GM23248 (cell line): ENCODE data around the gene PID1. TPM values are rescaled to one million over a fixed set of nuclear protein-coding genes. Genes with fewer than 3 reads are reported as not detected.

Experiments
- DNase-seq: peaks from one replicate; pipeline ENCODE4 v3.0.0-alpha.2; 2015
- H2AFZ ChIP-seq: fragments of 200-600 bp; sonication (generic); 2 replicates; pipeline ENCODE4 v1.6.1; 2016; ENCODE audit warnings: antibody characterized with exemption
- H3F3A ChIP-seq: fragments of 200-600 bp; sonication (generic); 2 replicates; pipeline ENCODE4 v1.6.1; 2016; ENCODE audit warnings: mild to moderate bottlenecking, antibody characterized with exemption, mixed run types; ENCODE audit not compliant: insufficient read depth
- H3K27ac ChIP-seq: fragments of 200-600 bp; sonication (generic); 2 replicates; pipeline ENCODE4 v1.5.1; 2016; ENCODE audit warnings: mild to moderate bottlenecking
- H3K27me3 ChIP-seq: fragments of 200-600 bp; sonication (generic); replicated peaks from 2 replicates; pipeline ENCODE4 v1.6.1; 2016; ENCODE audit warnings: mild to moderate bottlenecking; ENCODE audit not compliant: insufficient read depth
- H3K36me3 ChIP-seq: fragments of 200-600 bp; sonication (generic); 2 replicates; pipeline ENCODE4 v1.6.1; 2016; ENCODE audit warnings: low read depth, mild to moderate bottlenecking
- H3K4me1 ChIP-seq: fragments of 200-600 bp; sonication (generic); 2 replicates; pipeline ENCODE4 v1.6.1; 2016; ENCODE audit warnings: mild to moderate bottlenecking; ENCODE audit not compliant: insufficient read depth
- H3K4me2 ChIP-seq: fragments of 200-600 bp; sonication (generic); one replicate; pipeline ENCODE4 v1.6.1; 2016; ENCODE audit warnings: mild to moderate bottlenecking; ENCODE audit not compliant: unreplicated experiment
- H3K4me3 ChIP-seq: fragments of 200-600 bp; sonication (generic); 2 replicates; pipeline ENCODE4 v1.5.1; 2016; ENCODE audit warnings: mild to moderate bottlenecking
- H3K79me2 ChIP-seq: fragments of 200-600 bp; sonication (generic); 2 replicates; pipeline ENCODE4 v1.6.1; 2016; ENCODE audit warnings: mild to moderate bottlenecking; ENCODE audit not compliant: insufficient read depth
- H3K9ac ChIP-seq: fragments of 200-600 bp; sonication (generic); 2 replicates; pipeline ENCODE4 v1.6.1; 2016; ENCODE audit warnings: mild to moderate bottlenecking
- H3K9me2 ChIP-seq: fragments of 200-600 bp; sonication (generic); 2 replicates; pipeline ENCODE4 v1.6.1; 2016; ENCODE audit warnings: mixed run types, mild to moderate bottlenecking, moderate library complexity; ENCODE audit not compliant: insufficient read depth
- H3K9me3 ChIP-seq: fragments of 200-600 bp; sonication (generic); one replicate; pipeline ENCODE4 v1.6.1; 2017; ENCODE audit warnings: low read depth
- H4K20me1 ChIP-seq: fragments of 200-600 bp; sonication (generic); 2 replicates; pipeline ENCODE4 v1.6.0; 2016; ENCODE audit not compliant: insufficient read depth
- EZH2 ChIP-seq: fragments of 200-600 bp; sonication (generic); IDR thresholded peaks from 2 replicates; pipeline ENCODE4 v1.6.1; 2018; ENCODE audit warnings: antibody characterized with exemption, mild to moderate bottlenecking; ENCODE audit not compliant: insufficient read depth, poor library complexity, severe bottlenecking
- EZH2phosphoT487 ChIP-seq: fragments of 200-600 bp; sonication (generic); IDR thresholded peaks from 2 replicates; pipeline ENCODE4 v1.6.1; 2018; ENCODE audit warnings: antibody characterized with exemption, moderate library complexity, mild to moderate bottlenecking, low read depth; ENCODE audit not compliant: insufficient read depth
- WGBS, 2 experiments: methylation state at CpG; one replicate each; pipeline ENCODE4 v1.1.6; 2015 to 2017; ENCODE audit warnings: low lambda C conversion rate in 2 of 2, low coverage in 1 of 2; ENCODE audit errors: missing lambda C conversion rate in 2 of 2; 5-methylcytosine and 5-hydroxymethylcytosine counted together
- in situ Hi-C: fragments of 300-500 bp; cut with MboI; formaldehyde crosslinking; loops from 2 replicates; pipeline ENCODE4 v1.15.0; 2020
- polyA plus RNA-seq: library from polyadenylated mRNA; unstranded; fragments of >200 nt; fragmentation: Nextera tagmentation; extraction: Ambion mirVana; gene quantifications from 2 replicates; pipeline ENCODE4 v1.2.1, GENCODE V29; 2016
- total RNA-seq: library from RNA; depleted of rRNA; stranded (reverse); fragments of >200 nt; shearing (Covaris generic); gene quantifications from 2 replicates; pipeline ENCODE4 v1.2.3, GENCODE V29; 2014

The PID1 gene
- total and polyA plus RNA-seq, 2 experiments from 2014 or later: 5.9 to 8.6 TPM

DNA sequence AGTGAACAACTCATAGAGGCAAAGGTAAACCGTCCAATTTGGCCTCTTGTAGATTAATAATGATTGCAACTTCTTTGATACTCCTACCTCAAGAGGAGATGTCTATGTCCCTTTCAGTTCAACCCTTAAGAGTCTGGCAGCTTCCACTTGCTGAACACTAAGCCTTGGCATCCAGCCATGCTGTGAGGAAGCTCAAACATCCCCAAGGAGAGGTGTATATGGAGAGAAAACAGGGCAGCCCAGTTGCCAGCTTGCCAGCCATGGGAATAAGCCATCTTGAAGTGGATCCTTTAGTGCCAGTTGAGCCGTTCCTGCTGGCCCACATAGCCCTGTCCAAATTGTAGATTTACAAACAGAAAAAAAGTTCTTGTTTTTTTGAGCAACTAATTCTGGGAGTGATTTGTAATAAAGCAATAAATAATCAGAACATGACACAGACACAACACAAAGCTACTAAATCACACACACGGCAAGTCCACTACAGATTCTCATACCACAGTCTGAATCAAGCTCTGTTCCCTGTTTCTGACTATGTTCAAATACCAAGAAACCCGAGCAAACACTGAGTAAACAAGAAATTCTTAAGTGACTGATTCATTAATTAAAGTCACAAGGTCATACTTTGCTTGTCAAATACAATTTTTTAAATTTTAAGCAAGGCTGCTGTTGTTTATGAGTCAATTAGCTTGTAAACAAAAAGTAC is 96.1 kb downstream of the PID1 start:
- H3K27me3 ChIP-seq: no peaks in the 10 kb centered on the region
- no peaks in the 10 kb centered on the region for H3K9me3 ChIP-seq
- 0 out of 2 replicates have a peak overlapping the region, but pooled peaks have one; percentile 12 for H3K27ac ChIP-seq
- no peak overlapping the region for H2AFZ ChIP-seq
- peak overlapping the region; percentile 23 for H3K4me2 ChIP-seq
- TF ChIP-seq EZH2 (no peak), EZH2phosphoT487 (no peak)
- no peaks in the 10 kb centered on the region for H3K9me2 ChIP-seq
- no peaks in the 10 kb centered on the region for H3K36me3 ChIP-seq
- H3K9ac ChIP-seq: no peak overlapping the region
- H3K79me2 ChIP-seq: no peaks in the 10 kb centered on the region
- H3K4me3 ChIP-seq: no peak overlapping the region
- peak; percentile 56 for DNase-seq
- H3K4me1 ChIP-seq: peaks cover 11% of the 10 kb centered on the region; the same call in 1 of the 2 replicates
- in situ Hi-C loops: no loop called here
- H3F3A ChIP-seq: peaks cover 4% of the 10 kb centered on the region; the same call in 1 of the 2 replicates
- 11 to 18% methylated on average over 4 of the region's 4 CpGs for WGBS, 2 experiments
- H4K20me1 ChIP-seq: no peaks in the 10 kb centered on the region

DNA sequence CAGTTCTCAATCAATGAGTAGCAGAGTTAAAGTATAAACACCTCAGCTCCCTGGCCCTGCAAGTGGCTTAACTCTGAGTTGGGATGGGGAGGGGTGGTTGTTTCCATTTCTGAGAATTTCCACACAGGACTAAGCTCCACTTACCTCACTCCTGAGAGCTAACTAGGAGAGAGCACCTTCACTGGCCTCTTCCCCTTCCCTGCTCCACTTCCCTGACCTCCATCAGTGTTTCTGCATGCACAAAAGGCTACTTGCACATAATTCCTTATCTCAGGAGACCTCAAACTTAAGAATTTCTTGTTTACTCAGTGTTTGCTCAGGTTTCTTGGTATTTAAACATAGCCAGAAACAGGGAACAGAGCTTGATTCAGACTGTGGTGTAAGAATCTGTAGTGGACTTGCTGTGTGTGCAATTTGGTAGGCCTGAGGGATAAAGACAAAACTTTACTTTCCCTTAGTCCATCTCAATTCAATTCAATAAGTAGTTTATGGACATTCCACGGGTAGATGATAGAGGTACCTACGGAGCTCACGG is 97.2 kb downstream of the PID1 start:
- peaks cover 4% of the 10 kb centered on the region; the same call in 1 of the 2 replicates for H3F3A ChIP-seq
- no peaks in the 10 kb centered on the region for H4K20me1 ChIP-seq
- no peak overlapping the region for H2AFZ ChIP-seq
- no peak for DNase-seq
- H3K9me3 ChIP-seq: no peaks in the 10 kb centered on the region
- H3K9ac ChIP-seq: no peak overlapping the region
- no peak overlapping the region for H3K4me2 ChIP-seq
- no peak for TF ChIP-seq EZH2phosphoT487
- TF ChIP-seq EZH2: no peak
- peaks cover 11% of the 10 kb centered on the region; the same call in 1 of the 2 replicates for H3K4me1 ChIP-seq
- no peaks in the 10 kb centered on the region for H3K9me2 ChIP-seq
- WGBS, 2 experiments: 74 to 77% methylated on average over 3 of the region's 3 CpGs
- H3K27me3 ChIP-seq: no peaks in the 10 kb centered on the region
- no peaks in the 10 kb centered on the region for H3K79me2 ChIP-seq
- no peaks in the 10 kb centered on the region for H3K36me3 ChIP-seq
- in situ Hi-C loops: no loop called here
- no peak overlapping the region for H3K27ac ChIP-seq
- no peak overlapping the region for H3K4me3 ChIP-seq

DNA sequence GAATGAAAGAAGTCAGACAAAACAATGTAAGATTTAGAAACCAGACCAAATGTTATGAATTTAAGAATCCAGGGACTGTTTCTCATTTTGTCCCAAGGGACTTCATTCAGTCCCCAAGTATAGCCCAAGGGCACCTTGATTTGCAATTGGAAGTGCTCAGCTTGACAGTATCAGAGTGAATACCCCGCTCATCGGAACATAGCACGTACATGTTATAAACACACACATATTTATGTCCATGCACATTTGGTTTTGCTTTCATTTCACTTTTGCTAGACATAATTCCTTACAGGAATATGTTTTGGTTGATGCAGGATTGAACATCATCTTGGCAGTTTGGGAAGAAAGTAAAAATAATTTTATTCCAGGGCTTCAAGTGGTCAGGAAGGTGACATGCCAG is 100.2 kb downstream of the PID1 start:
- no peaks in the 10 kb centered on the region for H3K79me2 ChIP-seq
- H3K4me2 ChIP-seq: peak overlapping the region; percentile 13
- H3K27me3 ChIP-seq: no peaks in the 10 kb centered on the region
- H3K9ac ChIP-seq: no peak overlapping the region
- WGBS, 2 experiments: 42 to 51% methylated on average over 3 of the region's 3 CpGs
- H2AFZ ChIP-seq: peak overlapping the region; percentile 34; the same call in 1 of the 2 replicates
- peaks cover 11% of the 10 kb centered on the region; the same call in 1 of the 2 replicates for H3K4me1 ChIP-seq
- H3K27ac ChIP-seq: no peak overlapping the region
- H3F3A ChIP-seq: peaks cover 4% of the 10 kb centered on the region; the same call in 1 of the 2 replicates
- no peaks in the 10 kb centered on the region for H3K36me3 ChIP-seq
- in situ Hi-C loops: no loop called here
- DNase-seq: peak; percentile 13
- TF ChIP-seq EZH2phosphoT487 (no peak), EZH2 (no peak)
- H3K9me2 ChIP-seq: no peaks in the 10 kb centered on the region
- H3K4me3 ChIP-seq: no peak overlapping the region
- H4K20me1 ChIP-seq: no peaks in the 10 kb centered on the region
- no peaks in the 10 kb centered on the region for H3K9me3 ChIP-seq

DNA sequence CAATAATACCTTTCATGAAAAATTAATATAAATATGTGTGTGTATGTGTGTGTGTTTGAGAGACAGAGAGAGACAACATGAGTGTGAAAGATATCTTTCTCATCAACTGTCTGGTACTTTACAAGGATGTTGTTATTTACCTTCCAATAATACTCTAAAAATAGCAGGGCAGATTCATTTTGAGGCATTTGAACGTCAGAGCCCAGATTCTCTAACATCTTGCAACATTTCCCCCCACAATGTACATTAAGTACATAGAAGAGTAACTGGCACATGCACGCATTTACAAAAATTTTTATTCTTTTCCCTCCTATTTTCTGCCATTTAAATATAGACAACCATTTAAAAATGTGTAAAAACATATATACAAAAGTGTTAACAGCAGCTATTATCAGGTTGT is 100.9 kb downstream of the PID1 start:
- in situ Hi-C loops: no loop called here
- H3K4me2 ChIP-seq: no peak overlapping the region
- no peaks in the 10 kb centered on the region for H3K9me2 ChIP-seq
- H4K20me1 ChIP-seq: no peaks in the 10 kb centered on the region
- H3K79me2 ChIP-seq: no peaks in the 10 kb centered on the region
- no peaks in the 10 kb centered on the region for H3F3A ChIP-seq
- H3K9ac ChIP-seq: no peak overlapping the region
- TF ChIP-seq EZH2phosphoT487 (no peak), EZH2 (no peak)
- no peaks in the 10 kb centered on the region for H3K27me3 ChIP-seq
- no peak overlapping the region for H2AFZ ChIP-seq
- no peaks in the 10 kb centered on the region for H3K36me3 ChIP-seq
- 41 to 53% methylated on average over 2 of the region's 2 CpGs for WGBS, 2 experiments
- H3K4me1 ChIP-seq: peaks cover 7% of the 10 kb centered on the region; the same call in 1 of the 2 replicates
- no peak overlapping the region for H3K27ac ChIP-seq
- no peak for DNase-seq
- H3K9me3 ChIP-seq: no peaks in the 10 kb centered on the region
- no peak overlapping the region for H3K4me3 ChIP-seq
